Testis (tissue), 2 donors: ENCODE measurements around the gene PDLIM7.

Experiments used
- POLR2A ChIP-seq: fragments of 450-650 bp; IDR thresholded peaks from one replicate; pipeline ENCODE4 v1.6.1; 2017; ENCODE audit warnings: antibody characterized with exemption, mild to moderate bottlenecking, moderate library complexity
- TF ChIP-seq, protein P1 (sequence below), 3 experiments: fragments of 450-650 bp in 2 of 3; fragments of 200-600 bp in 1 of 3; sonication (generic) in 1 of 3; IDR thresholded peaks; one replicate each; pipeline ENCODE4 v1.5.1; 2016 to 2019; ENCODE audit warnings: antibody characterized with exemption in 3 of 3, mild to moderate bottlenecking in 2 of 3, moderate library complexity in 1 of 3

DNA sequence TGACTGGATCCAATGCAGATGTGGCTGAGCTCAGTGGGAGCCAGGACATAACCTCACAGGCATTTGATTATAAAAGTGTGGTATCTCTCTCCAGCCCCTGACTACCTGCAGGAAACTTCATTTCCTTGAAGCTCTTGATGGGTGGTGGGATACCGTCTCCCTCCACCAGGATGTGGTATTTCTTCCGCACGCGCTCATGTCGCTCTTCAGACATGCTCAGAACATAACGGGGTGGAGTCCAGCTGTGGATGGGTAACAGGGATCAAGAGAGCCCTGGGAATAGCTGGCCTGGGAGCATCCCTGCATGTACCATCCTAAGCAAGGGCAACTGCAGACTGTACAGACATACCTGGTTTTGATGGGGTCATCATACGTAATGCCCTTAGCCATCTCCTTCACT is 18.2 kb upstream of the PDLIM7 start:
- TF ChIP-seq, protein P1, sequence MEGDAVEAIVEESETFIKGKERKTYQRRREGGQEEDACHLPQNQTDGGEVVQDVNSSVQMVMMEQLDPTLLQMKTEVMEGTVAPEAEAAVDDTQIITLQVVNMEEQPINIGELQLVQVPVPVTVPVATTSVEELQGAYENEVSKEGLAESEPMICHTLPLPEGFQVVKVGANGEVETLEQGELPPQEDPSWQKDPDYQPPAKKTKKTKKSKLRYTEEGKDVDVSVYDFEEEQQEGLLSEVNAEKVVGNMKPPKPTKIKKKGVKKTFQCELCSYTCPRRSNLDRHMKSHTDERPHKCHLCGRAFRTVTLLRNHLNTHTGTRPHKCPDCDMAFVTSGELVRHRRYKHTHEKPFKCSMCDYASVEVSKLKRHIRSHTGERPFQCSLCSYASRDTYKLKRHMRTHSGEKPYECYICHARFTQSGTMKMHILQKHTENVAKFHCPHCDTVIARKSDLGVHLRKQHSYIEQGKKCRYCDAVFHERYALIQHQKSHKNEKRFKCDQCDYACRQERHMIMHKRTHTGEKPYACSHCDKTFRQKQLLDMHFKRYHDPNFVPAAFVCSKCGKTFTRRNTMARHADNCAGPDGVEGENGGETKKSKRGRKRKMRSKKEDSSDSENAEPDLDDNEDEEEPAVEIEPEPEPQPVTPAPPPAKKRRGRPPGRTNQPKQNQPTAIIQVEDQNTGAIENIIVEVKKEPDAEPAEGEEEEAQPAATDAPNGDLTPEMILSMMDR (IDR thresholded peaks at IDR 0.05): no peak
- TF ChIP-seq POLR2A: no peak
